Measurements from ENCODE around the gene RAB6B. TPM values are rescaled to one million over a fixed set of nuclear protein-coding genes. Genes with fewer than 3 reads are reported as not detected.

The RAB6B gene
- total and polyA plus RNA-seq, 7 donors, result 0.93 to 3.8 (median 2.0) TPM

GRCh38 chr3:133880886-133881455 lies 14.7 kb downstream of the RAB6B start:
- Histone ChIP-seq H3K36me3 (ENCODE audit: insufficient read depth in 1 of 2, low read depth in 1 of 2) (no peaks in the 10 kb centered on the region), H3K4me1 (no peaks in the 10 kb centered on the region), H3K27me3 (ENCODE audit: insufficient read depth in 3 of 3, low read length in 2 of 3) (peaks cover 0 to 5% (median 0%) of the 10 kb centered on the region in 3 donors), H3K27ac (no peak overlapping the region), H3K9me3 (no peaks in the 10 kb centered on the region), H3K4me3 (no peak overlapping the region)
- no peak for ATAC-seq
- 94 to 99% (median 96%) methylated on average over 4 of the region's 4 CpGs for WGBS, 3 donors
- no peak for DNase-seq
- no peak for TF ChIP-seq CTCF (IDR thresholded peaks at IDR 0.05)
- intact Hi-C loops (cut with DNase I), result no loop called here

GRCh38 chr3:133880287-133880686 lies 15.4 kb downstream of the RAB6B start:
- no peaks in the 10 kb centered on the region for H3K36me3 ChIP-seq (ENCODE audit: insufficient read depth in 1 of 2, low read depth in 1 of 2)
- no peak overlapping the region for H3K27ac ChIP-seq
- no peaks in the 10 kb centered on the region for H3K4me1 ChIP-seq
- no peak for TF ChIP-seq CTCF (IDR thresholded peaks at IDR 0.05)
- H3K9me3 ChIP-seq, result no peaks in the 10 kb centered on the region
- H3K4me3 ChIP-seq, result no peak overlapping the region
- WGBS, 3 donors, result 84 to 92% (median 87%) methylated on average over 5 of the region's 5 CpGs
- no peak for ATAC-seq
- no peak for DNase-seq
- H3K27me3 ChIP-seq (ENCODE audit: insufficient read depth in 3 of 3, low read length in 2 of 3), result peaks cover 0 to 5% (median 0%) of the 10 kb centered on the region in 3 donors
- intact Hi-C loops (cut with DNase I), result no loop called here

- no peak for DNase-seq
- Histone ChIP-seq H3K9me3 (no peaks in the 10 kb centered on the region), H3K36me3 (ENCODE audit: insufficient read depth in 1 of 2, low read depth in 1 of 2) (no peaks in the 10 kb centered on the region), H3K4me1 (no peaks in the 10 kb centered on the region), H3K4me3 (no peak overlapping the region), H3K27me3 (ENCODE audit: insufficient read depth in 3 of 3, low read length in 2 of 3) (peaks cover 0 to 5% (median 0%) of the 10 kb centered on the region in 3 donors), H3K27ac (no peak overlapping the region)
- 76 to 96% (median 93%) methylated on average over 3 of the region's 3 CpGs for WGBS, 3 donors
- TF ChIP-seq CTCF (IDR thresholded peaks at IDR 0.05), result no peak
- intact Hi-C loops (cut with DNase I), result no loop called here
- ATAC-seq, result no peak
Measured at GRCh38 chr3:133878518-133878917, 17.2 kb downstream of the RAB6B start.

- intact Hi-C loops (cut with DNase I), result no loop called here
- TF ChIP-seq CTCF (IDR thresholded peaks at IDR 0.05), result no peak
- DNase-seq (no peak), ATAC-seq (no peak)
- Histone ChIP-seq H3K4me3 (no peak overlapping the region), H3K27me3 (ENCODE audit: insufficient read depth in 3 of 3, low read length in 2 of 3) (no peaks in the 10 kb centered on the region), H3K9me3 (no peaks in the 10 kb centered on the region), H3K4me1 (no peaks in the 10 kb centered on the region), H3K27ac (no peak overlapping the region), H3K36me3 (ENCODE audit: insufficient read depth in 1 of 2, low read depth in 1 of 2) (no peaks in the 10 kb centered on the region)
- 83 to 94% (median 84%) methylated on average over 2 of the region's 2 CpGs for WGBS, 3 donors
Measured at GRCh38 chr3:133877221-133877620, 18.5 kb downstream of the RAB6B start.
